ENCODE measurements around the gene ADORA3. TPM values are rescaled to one million over a fixed set of nuclear protein-coding genes. Genes with fewer than 3 reads are reported as not detected.

Gene ADORA3
- total RNA-seq, 2 experiments from 2014 or later = not detected

DNA sequence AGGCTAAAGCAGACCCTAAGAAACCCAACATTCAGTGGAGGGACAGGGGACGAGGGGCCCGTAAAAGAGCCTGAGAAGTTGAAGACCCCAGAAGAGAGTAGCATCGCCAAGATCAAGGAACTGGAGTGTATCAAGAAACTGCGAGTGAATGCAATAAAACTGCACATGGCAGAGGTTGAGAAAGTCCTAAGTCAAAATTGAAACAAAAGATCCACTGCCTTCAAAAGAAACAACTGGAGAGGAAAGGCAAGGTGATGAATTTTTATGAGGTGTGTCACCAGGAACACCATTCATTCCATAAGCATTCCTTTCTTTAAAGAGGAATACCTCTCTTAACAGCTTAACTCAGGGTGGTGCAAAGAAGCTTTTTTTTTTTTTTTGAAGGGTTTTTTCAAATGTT lies 38.3 kb upstream of the ADORA3 start:
- Mint-ChIP-seq H3K27me3 (no peaks in the 10 kb centered on the region), H3K27ac (no peak overlapping the region), H3K36me3 (ENCODE audit: low read depth) (no peaks in the 10 kb centered on the region), H3K9me3 (no peaks in the 10 kb centered on the region), H3K4me3 (no peak overlapping the region), H3K4me1 (ENCODE audit: low read depth) (no peaks in the 10 kb centered on the region)
- Histone ChIP-seq H3K4me3 (ENCODE audit: low read length) (no peak overlapping the region), H3K36me3 (ENCODE audit: insufficient read depth, low read length) (no peaks in the 10 kb centered on the region), H3K27me3 (ENCODE audit: control insufficient read depth in 1 of 2, insufficient read depth in 2 of 2, low read length in 2 of 2) (no peaks in the 10 kb centered on the region), H3K4me1 (ENCODE audit: insufficient read depth, low read length) (no peaks in the 10 kb centered on the region), H3K9me3 (ENCODE audit: control insufficient read depth in 1 of 2, insufficient read depth in 1 of 2, low read length in 2 of 2) (no peaks in the 10 kb centered on the region), H3K27ac (ENCODE audit: low read depth in 1 of 2, low read length in 2 of 2) (no peak overlapping the region)
- ChIA-PET POLR2A (no interaction called here), CTCF (interaction anchor here (1.2 kb wide), 1 partner anchor 10 kb away, joined by 4 read pairs; no protein-coding TSS in a partner anchor)
- intact Hi-C loops (cut with DNase I, micrococcal nuclease) = no loop called here
- TF ChIP-seq, protein P1, sequence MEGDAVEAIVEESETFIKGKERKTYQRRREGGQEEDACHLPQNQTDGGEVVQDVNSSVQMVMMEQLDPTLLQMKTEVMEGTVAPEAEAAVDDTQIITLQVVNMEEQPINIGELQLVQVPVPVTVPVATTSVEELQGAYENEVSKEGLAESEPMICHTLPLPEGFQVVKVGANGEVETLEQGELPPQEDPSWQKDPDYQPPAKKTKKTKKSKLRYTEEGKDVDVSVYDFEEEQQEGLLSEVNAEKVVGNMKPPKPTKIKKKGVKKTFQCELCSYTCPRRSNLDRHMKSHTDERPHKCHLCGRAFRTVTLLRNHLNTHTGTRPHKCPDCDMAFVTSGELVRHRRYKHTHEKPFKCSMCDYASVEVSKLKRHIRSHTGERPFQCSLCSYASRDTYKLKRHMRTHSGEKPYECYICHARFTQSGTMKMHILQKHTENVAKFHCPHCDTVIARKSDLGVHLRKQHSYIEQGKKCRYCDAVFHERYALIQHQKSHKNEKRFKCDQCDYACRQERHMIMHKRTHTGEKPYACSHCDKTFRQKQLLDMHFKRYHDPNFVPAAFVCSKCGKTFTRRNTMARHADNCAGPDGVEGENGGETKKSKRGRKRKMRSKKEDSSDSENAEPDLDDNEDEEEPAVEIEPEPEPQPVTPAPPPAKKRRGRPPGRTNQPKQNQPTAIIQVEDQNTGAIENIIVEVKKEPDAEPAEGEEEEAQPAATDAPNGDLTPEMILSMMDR (IDR thresholded peaks at IDR 0.05) = no peak
- ATAC-seq (ENCODE audit: poor library complexity) (no peak), DNase-seq (no peak)

- Mint-ChIP-seq H3K27me3 (no peaks in the 10 kb centered on the region), H3K4me3 (no peak overlapping the region), H3K27ac (no peak overlapping the region), H3K9me3 (no peaks in the 10 kb centered on the region), H3K4me1 (ENCODE audit: low read depth) (no peaks in the 10 kb centered on the region), H3K36me3 (ENCODE audit: low read depth) (no peaks in the 10 kb centered on the region)
- H3K27ac ChIP-seq (ENCODE audit: low read depth in 1 of 2, low read length in 2 of 2) = no peak overlapping the region
- TF ChIP-seq, protein P1 (IDR thresholded peaks at IDR 0.05) = no peak
- DNase-seq = no peak
- CTCF ChIA-PET = interaction anchor here (1.2 kb wide), 1 partner anchor 11 kb away, joined by 4 read pairs; no protein-coding TSS in a partner anchor
- H3K27me3 ChIP-seq (ENCODE audit: control insufficient read depth in 1 of 2, insufficient read depth in 2 of 2, low read length in 2 of 2) = no peaks in the 10 kb centered on the region
- no peaks in the 10 kb centered on the region for H3K36me3 ChIP-seq (ENCODE audit: insufficient read depth, low read length)
- no peak overlapping the region for H3K4me3 ChIP-seq (ENCODE audit: low read length)
- no peaks in the 10 kb centered on the region for H3K9me3 ChIP-seq (ENCODE audit: control insufficient read depth in 1 of 2, insufficient read depth in 1 of 2, low read length in 2 of 2)
- intact Hi-C loops (cut with DNase I, micrococcal nuclease) = no loop called here
- no peak for ATAC-seq (ENCODE audit: poor library complexity)
- POLR2A ChIA-PET = no interaction called here
- no peaks in the 10 kb centered on the region for H3K4me1 ChIP-seq (ENCODE audit: insufficient read depth, low read length)
These were observed 37.5 kb upstream of the ADORA3 start for GRCh38 chr1:111540928-111541327.

DNA sequence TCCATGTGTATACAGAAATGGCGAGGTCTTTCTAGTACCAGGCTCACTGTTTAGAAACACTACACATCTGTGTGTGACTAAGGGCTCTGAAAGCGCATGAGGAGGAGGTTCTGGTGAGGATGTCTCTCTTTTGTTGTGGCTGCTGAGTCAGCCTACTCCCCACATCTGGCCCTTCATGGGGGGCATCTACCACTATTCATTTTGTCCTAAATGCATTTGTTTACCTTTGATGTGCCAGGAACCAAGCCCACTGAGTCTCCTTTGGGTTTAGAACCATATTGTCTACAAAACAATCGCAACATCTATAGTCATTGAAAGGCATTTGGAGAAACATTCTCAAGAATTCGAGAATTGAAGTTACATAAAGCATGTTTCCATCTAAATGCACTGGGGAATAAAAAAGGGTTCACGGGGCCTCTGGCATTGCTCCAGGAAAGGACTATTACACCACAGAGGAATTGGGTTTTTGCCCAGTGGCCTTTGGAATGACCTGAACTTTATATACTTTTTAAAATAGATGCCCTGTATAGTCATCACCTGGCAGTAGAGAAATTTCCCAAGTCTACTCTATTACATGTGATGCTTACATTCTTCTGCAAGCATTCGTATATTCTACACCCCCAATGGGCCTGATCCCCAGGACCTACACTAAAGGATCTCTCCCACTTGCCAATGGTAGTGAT lies 35.1 kb upstream of the ADORA3 start:
- DNase-seq (no peak), ATAC-seq (ENCODE audit: poor library complexity) (no peak)
- Mint-ChIP-seq H3K36me3 (ENCODE audit: low read depth) (no peaks in the 10 kb centered on the region), H3K9me3 (no peaks in the 10 kb centered on the region), H3K27me3 (no peaks in the 10 kb centered on the region), H3K4me3 (no peak overlapping the region), H3K4me1 (ENCODE audit: low read depth) (no peaks in the 10 kb centered on the region), H3K27ac (no peak overlapping the region)
- H3K36me3 ChIP-seq (ENCODE audit: insufficient read depth, low read length) = no peaks in the 10 kb centered on the region
- no peaks in the 10 kb centered on the region for H3K4me1 ChIP-seq (ENCODE audit: insufficient read depth, low read length)
- no peaks in the 10 kb centered on the region for H3K9me3 ChIP-seq (ENCODE audit: control insufficient read depth in 1 of 2, insufficient read depth in 1 of 2, low read length in 2 of 2)
- H3K27ac ChIP-seq (ENCODE audit: low read depth in 1 of 2, low read length in 2 of 2) = no peak overlapping the region
- intact Hi-C loops (cut with DNase I, micrococcal nuclease) = no loop called here
- CTCF ChIA-PET = no interaction called here
- TF ChIP-seq, protein P1 (IDR thresholded peaks at IDR 0.05) = no peak
- H3K4me3 ChIP-seq (ENCODE audit: low read length) = no peak overlapping the region
- H3K27me3 ChIP-seq (ENCODE audit: control insufficient read depth in 1 of 2, insufficient read depth in 2 of 2, low read length in 2 of 2) = no peaks in the 10 kb centered on the region
- POLR2A ChIA-PET = no interaction called here
